Activated T-cell treated with anti-CD3 and anti-CD28 coated beads, Interleukin-2, amount 50 U/mL, for 4 hours (primary cell): Measurements from ENCODE around the gene GAPVD1. TPM values are rescaled to one million over a fixed set of nuclear protein-coding genes. Genes with fewer than 3 reads are reported as not detected.

ENCODE experiments used
- ATAC-seq, 2 donors: fragments of 200-7000 bp; cut with Tn5 transposase; one replicate each; pipeline ENCODE4 v1.10.0; 2021
- DNase-seq: peaks from one replicate; pipeline ENCODE4 v3.0.0-alpha.2; 2020
- H3K27me3 Mint-ChIP-seq: one replicate; pipeline ENCODE4 v1.8.0; 2021; ENCODE audit warnings: low read depth, mixed read lengths
- H3K36me3 Mint-ChIP-seq: one replicate; pipeline ENCODE4 v1.8.0; 2022; ENCODE audit warnings: mixed read lengths; ENCODE audit not compliant: insufficient read depth
- H3K4me1 Mint-ChIP-seq: one replicate; pipeline ENCODE4 v1.8.0; 2021; ENCODE audit warnings: low read depth, mixed read lengths
- H3K4me3 Mint-ChIP-seq: one replicate; pipeline ENCODE4 v1.8.0; 2021; ENCODE audit warnings: mild to moderate bottlenecking, moderate library complexity, mixed read lengths
- H3K9me3 Mint-ChIP-seq: one replicate; pipeline ENCODE4 v1.8.0; 2021; ENCODE audit warnings: mixed read lengths
- total RNA-seq, 3 donors: library from RNA; stranded (reverse); gene quantifications; one replicate each; pipeline ENCODE4 v1.2.1, GENCODE V29; 2021

Gene GAPVD1
- total RNA-seq, 3 donors from 2014 or later: 42.0 to 45.4 (median 45.1) TPM

DNA sequence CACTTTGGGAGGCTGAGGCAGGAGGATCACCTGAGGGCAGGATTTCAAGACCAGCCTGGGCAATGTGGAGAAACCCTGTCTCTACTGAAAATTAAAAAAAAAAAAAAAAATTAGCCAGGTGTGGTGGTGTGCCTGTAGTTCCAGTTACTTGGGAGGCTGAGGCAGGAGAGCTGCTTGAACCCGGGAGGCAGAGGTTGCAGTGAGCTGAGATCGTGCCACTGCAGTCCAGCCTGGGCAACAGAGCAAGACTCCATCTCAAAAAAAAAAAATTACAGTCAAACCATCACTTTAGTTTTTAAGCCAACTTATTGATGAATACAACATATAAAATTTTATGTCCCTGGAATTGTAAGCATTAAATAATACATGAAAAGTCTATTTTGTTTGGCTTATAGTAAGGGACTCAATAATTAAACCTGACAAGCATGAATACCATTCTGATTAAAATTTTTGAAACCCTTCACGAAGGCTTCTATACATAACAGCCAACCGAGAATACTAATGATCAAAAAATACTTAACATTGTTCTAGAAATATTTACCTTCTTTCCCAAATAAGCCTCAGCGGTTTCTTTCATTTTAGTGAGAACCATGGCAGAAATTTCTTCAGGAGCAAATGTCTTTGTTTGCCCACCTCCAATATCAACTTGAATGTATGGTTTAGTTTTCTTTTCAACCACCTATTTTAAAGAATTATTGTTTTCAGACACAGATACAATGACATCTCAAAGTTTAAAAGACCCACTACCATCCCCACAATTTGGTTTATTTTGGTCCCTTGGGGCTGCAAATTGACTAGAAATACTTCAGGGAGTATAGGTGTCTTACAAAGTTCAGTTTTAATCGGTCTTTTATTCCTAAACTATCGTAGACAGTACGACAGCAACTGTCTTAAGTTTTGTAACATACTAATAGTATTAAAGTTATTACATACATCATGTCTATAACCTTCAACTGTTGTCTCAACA, 21.7 kb upstream of the GAPVD1 start:
- peaks cover 56% of the 10 kb centered on the region for H3K4me1 Mint-ChIP-seq
- H3K36me3 Mint-ChIP-seq: peaks cover 55% of the 10 kb centered on the region
- ATAC-seq: no peak
- DNase-seq: no peak
- no peaks in the 10 kb centered on the region for H3K9me3 Mint-ChIP-seq
- H3K27me3 Mint-ChIP-seq: no peaks in the 10 kb centered on the region
- peak overlapping the region; percentile 99 for H3K4me3 Mint-ChIP-seq

DNA sequence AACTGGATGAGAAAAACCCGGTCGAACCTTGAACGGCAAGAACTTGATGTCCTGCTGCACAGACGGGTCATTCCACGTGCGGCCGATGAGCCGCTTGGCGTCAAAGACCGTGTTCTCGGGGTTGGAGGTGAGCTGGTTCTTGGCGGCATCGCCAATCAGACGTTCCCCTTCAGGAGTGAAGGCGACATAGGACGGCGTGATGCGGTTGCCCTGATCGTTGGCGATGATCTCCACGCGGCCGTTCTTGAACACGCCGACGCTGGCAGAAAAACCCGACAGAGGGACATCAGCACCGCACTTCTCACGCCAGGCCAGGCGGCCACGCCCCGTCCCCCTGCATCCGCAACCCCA, 21.0 kb upstream of the GAPVD1 start:
- Mint-ChIP-seq H3K9me3 (no peaks in the 10 kb centered on the region), H3K27me3 (no peaks in the 10 kb centered on the region), H3K4me3 (peak overlapping the region; percentile 99), H3K4me1 (peaks cover 49% of the 10 kb centered on the region), H3K36me3 (peaks cover 50% of the 10 kb centered on the region)
- DNase-seq (peak; percentile 20), ATAC-seq (peak; percentile 4 to 8)

DNA sequence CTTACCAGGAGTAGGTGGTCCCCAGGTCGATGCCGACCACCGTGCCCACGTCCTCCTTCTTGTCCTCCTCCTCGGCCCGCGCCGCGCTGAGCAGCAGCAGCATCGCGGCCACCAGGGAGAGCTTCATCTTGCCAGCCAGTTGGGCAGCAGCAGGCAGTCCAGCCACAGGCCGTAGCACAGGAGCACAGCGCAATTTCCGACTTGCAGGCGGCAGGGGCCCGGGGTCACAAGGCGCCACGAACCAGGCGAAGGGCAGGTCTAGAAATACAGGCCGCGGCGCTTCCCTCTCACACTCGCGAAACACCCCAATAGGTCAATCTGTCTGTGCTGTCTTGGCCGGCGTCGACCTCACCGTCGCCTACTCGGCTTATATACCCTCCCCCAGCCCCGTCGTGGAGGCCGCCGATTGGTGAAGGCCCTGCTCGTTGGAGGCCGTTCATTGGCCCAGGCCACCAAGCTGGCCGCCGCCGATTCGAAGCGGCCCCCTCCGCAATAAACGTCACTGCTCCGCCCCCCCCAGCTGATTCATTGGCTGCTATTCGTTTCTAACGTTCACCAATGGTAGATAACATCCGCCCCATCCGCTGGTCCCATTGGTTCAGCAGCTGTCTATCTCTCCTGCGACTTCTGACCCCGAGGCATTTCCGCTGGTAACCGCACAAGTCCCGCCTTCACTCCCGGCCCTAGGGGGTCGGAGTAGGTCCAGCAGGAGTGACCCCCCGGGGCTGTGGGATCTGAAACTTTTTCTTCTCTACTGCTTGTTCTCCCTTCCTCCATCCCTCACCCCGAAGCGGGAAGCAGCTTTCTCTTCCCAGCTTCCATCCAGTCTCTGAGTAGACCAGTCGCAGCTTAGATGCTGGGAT, 20.4 kb upstream of the GAPVD1 start, which contains the start of gene HSPA5:
Gene HSPA5, minus strand, starts transcription at position 344 of the 863 bp plus-strand sequence. Its CDS starts 217 bp downstream, at position 127.
- H3K9me3 Mint-ChIP-seq: no peaks in the 10 kb centered on the region
- H3K4me3 Mint-ChIP-seq: peak within 1 kb of the TSS; percentile 99
- peak; percentile 92 to 94 for ATAC-seq
- peak; percentile 100 for DNase-seq
- H3K36me3 Mint-ChIP-seq: peaks cover 45% of the 10 kb centered on the region
- H3K27me3 Mint-ChIP-seq: no peaks in the 10 kb centered on the region
- H3K4me1 Mint-ChIP-seq: peaks cover 43% of the 10 kb centered on the region

DNA sequence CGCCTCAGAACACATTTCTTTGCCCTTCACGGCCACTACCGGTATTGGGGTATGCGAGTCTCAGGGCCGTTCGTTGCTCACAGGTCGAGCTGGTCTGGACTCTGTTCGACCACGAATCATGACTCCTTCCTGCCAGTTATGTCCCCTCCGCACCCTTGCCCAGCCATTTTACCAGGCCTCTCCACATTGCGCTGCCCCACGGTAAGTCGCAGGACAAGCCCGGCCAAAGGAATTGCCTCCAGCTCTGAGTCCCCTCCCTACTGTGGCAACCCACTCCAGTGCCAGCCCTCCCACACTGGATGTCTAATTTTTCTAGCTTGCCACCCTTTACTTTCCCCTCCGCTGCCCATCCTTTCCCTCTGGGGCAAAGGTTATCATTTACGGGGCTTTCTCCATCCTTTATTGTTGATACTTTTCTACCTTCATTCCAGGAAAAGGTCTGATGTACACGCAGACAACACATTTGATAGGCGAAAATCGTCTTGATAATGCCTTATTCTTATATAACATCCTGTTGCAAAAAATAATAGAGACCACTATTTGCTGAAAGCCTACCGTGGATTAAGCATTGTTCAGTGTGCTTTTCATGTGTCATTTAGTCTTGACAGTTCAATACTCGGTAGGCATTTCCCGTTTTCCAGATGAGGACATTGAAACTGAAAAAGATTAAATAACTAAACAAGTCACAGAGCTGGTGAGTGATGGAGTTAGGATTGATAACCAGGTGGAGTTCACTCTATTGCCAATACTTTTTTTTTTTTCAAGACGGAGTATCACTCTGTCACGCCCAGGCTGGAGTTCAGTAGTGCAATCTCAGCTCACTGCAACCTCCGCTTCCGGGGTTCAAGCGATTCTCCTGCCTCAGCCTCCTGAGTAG, 19.5 kb upstream of the GAPVD1 start:
- ATAC-seq: peak; percentile 2 to 3
- peaks cover 36% of the 10 kb centered on the region for H3K36me3 Mint-ChIP-seq
- H3K27me3 Mint-ChIP-seq: no peaks in the 10 kb centered on the region
- H3K4me3 Mint-ChIP-seq: peak overlapping the region; percentile 99
- peaks cover 34% of the 10 kb centered on the region for H3K4me1 Mint-ChIP-seq
- no peaks in the 10 kb centered on the region for H3K9me3 Mint-ChIP-seq
- DNase-seq: peak; percentile 16

DNA sequence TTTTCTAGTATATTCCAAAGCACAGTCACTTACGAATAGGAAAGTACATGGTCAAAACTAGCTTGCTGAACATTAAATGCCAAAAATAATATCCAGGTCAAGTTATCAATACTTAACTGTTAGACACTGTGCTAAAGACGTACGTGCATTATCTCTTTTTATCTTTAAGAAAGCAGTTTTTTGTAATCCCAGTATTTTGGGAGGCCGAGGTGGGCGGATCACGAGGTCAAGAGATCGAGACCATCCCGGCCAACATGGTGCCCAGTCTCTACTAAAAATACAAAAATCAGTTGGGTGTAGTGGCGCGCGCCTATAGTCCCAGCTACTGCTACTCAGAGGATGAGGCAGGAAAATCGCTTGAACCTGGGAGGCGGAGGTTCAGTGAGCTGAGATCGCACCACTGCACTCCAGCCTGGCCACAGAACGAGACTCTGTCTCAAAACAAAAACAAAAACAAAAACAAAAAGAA, 17.8 kb upstream of the GAPVD1 start:
- no peak for DNase-seq
- H3K27me3 Mint-ChIP-seq: no peaks in the 10 kb centered on the region
- peaks cover 24% of the 10 kb centered on the region for H3K36me3 Mint-ChIP-seq
- H3K9me3 Mint-ChIP-seq: no peaks in the 10 kb centered on the region
- ATAC-seq: no peak
- no peak overlapping the region for H3K4me3 Mint-ChIP-seq
- peaks cover 18% of the 10 kb centered on the region for H3K4me1 Mint-ChIP-seq

DNA sequence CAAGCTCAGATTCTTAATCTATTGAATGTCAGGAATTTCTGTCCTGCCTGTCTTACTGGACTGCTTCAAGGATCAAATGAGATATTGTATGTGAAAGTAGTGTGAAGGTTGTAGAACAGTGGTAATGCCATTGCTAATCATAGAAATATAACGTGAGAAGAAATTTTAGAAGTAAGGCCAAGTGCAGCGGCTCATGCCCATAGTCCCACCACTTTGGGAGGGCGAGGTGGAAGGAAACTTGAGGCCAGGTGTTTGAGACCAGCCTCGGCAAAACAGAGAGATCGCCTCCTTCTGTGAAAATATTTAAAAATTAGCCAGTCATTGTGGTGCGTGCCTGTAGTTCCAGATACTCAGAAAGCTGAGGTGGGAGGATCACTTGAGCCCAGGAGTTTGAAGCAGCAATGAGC, 15.4 kb upstream of the GAPVD1 start:
- Mint-ChIP-seq H3K27me3 (no peaks in the 10 kb centered on the region), H3K4me3 (no peak overlapping the region), H3K9me3 (no peaks in the 10 kb centered on the region), H3K4me1 (peaks cover 13% of the 10 kb centered on the region), H3K36me3 (peaks cover 3% of the 10 kb centered on the region)
- ATAC-seq: no peak
- DNase-seq: no peak

DNA sequence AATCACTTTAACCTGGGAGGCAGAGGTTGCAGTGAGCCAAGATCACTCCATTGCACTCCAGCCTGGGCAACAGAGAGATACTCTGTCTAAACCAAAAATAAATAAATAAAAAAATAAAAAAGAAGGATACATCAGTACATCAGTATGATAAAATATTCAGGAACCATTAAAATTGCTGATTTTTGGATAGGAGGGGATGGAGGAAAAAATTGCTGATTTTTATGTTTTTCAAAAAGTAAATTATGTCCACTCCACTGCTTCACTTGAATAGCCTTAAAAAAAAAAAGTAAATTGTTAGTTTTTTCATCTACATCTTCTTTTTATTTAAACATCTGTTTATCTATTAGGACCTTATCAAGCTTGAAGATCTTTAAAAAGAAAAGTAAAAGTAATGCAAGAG, 7.4 kb upstream of the GAPVD1 start:
- DNase-seq (no peak), ATAC-seq (no peak)
- Mint-ChIP-seq H3K4me3 (no peak overlapping the region), H3K36me3 (no peaks in the 10 kb centered on the region), H3K27me3 (no peaks in the 10 kb centered on the region), H3K4me1 (no peaks in the 10 kb centered on the region), H3K9me3 (no peaks in the 10 kb centered on the region)

DNA sequence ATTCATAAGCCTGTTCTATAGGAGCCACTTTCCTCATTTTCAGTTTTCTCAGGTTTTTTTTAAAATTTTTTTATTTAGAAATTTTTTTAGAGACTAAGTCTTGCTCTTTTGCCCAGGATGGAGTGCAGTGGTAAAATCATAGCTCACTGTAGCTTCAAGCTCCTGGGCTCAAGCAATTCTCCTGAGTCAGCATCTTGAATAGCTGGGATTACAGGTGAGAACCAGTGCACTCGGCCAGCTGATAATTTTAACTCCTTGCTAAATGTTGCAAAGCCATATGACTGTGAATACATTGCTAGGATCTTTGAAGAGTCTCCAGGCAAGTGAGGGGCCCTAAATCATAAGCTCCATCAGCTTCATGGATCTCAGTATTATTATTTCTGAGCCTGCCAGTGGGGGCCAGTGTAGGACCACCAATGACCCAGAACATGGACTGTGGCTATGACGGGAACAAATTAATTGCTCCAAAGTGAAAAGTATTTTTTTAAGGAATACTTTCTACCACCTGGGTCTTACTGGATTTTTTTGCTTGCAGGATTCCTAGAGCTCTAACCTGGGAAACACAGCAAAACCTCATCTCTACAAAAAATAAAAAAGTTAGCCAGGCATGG, 5.7 kb upstream of the GAPVD1 start:
- ATAC-seq (no peak), DNase-seq (no peak)
- peaks cover 1% of the 10 kb centered on the region for H3K4me1 Mint-ChIP-seq
- H3K36me3 Mint-ChIP-seq: no peaks in the 10 kb centered on the region
- no peaks in the 10 kb centered on the region for H3K9me3 Mint-ChIP-seq
- H3K27me3 Mint-ChIP-seq: no peaks in the 10 kb centered on the region
- H3K4me3 Mint-ChIP-seq: no peak overlapping the region

DNA sequence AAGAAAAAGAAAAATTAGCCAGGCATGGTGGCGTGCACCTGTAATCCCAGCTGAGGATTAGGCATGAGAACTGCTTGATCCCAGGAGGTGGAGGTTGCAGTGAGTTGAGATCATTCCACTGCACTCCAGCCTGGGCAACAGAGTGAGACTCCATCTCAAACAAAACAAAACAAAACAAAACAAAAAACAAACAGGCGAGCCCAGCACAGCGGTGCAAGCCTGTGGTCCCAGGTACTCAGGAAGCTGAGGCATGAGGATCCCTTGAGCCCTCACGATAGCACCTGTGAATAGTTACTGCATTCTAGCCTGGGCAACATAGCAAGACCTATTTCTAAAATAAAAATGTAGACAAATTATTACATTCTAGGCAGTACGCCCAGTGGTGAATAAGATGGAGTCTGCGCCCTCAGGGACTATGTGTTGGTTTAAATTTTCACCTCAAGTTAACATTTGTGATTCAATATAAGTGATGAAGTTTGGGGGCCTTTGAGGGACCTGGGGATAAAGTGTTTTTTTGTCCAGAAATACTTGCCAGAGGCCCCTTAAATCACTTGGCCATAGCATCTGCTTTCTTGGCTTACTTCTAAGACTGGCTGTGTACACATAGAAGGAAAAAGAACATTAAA, 3.4 kb upstream of the GAPVD1 start:
- H3K4me3 Mint-ChIP-seq: no peak overlapping the region
- no peaks in the 10 kb centered on the region for H3K9me3 Mint-ChIP-seq
- no peaks in the 10 kb centered on the region for H3K27me3 Mint-ChIP-seq

DNA sequence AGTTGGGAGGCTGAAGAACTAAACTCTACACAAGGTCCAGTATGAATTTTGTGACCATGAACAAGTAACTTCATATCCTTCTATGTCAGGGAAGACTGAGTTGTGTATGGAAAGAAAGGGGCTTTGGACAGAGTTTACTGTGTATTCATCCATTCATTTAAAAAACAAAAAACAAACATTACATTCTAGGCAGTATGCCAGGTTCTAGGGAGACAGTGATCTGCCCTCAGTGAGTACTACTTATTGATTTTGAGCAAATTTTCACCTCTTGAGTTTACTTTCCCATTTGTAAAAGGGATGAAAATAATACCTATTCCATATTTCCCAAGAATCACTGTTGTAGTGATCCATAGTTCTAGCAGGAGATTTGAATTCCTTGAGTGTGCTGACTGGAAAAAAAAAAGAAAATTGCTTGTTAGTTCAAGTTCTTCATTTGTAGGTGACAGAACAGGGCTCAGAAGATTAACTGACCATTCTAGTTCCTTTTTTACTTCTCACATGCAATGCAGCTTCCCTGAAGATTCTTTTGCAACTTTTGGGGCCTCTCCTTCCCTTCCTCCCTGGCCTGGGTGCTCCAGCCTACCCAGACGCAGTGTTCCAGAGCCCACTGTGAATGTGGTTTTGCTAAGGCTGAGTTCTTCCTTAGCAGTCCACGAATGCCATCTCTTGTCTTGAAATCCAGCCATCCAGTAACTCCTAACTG, 2.6 kb upstream of the GAPVD1 start:
- no peak overlapping the region for H3K4me3 Mint-ChIP-seq
- peaks cover 2% of the 10 kb centered on the region for H3K36me3 Mint-ChIP-seq

More for the DNA sequence above, 3.4 kb upstream of the GAPVD1 start:
- ATAC-seq (no peak), DNase-seq (no peak)
- Mint-ChIP-seq H3K4me1 (peaks cover 13% of the 10 kb centered on the region), H3K36me3 (no peaks in the 10 kb centered on the region)

DNA sequence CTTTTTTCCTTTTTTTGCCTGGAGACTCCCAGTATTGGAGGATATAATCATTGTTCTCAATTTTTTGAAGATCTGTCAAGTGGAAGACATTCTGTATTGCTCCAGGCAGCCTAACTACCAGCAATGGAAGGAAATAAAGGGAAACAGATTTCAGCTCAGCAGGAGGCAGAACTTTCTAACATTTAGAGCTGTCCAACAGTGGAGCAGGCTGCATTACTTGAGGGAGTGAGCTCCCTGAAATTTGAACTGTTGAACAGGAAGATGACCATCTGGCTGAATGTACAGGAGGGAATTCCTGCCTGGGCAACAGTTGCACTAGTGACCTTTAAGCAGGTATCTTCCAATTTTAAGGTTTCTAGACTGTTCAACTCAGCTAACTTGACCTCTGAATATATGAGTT, 1.1 kb upstream of the GAPVD1 start:
- Mint-ChIP-seq H3K4me3 (peak overlapping the region; percentile 99), H3K9me3 (no peaks in the 10 kb centered on the region), H3K36me3 (peaks cover 10% of the 10 kb centered on the region), H3K4me1 (peaks cover 32% of the 10 kb centered on the region), H3K27me3 (no peaks in the 10 kb centered on the region)
- ATAC-seq: no peak
- no peak for DNase-seq

More for the DNA sequence above, 2.6 kb upstream of the GAPVD1 start:
- no peak for ATAC-seq
- Mint-ChIP-seq H3K4me1 (peaks cover 20% of the 10 kb centered on the region), H3K9me3 (no peaks in the 10 kb centered on the region), H3K27me3 (no peaks in the 10 kb centered on the region)
- no peak for DNase-seq

DNA sequence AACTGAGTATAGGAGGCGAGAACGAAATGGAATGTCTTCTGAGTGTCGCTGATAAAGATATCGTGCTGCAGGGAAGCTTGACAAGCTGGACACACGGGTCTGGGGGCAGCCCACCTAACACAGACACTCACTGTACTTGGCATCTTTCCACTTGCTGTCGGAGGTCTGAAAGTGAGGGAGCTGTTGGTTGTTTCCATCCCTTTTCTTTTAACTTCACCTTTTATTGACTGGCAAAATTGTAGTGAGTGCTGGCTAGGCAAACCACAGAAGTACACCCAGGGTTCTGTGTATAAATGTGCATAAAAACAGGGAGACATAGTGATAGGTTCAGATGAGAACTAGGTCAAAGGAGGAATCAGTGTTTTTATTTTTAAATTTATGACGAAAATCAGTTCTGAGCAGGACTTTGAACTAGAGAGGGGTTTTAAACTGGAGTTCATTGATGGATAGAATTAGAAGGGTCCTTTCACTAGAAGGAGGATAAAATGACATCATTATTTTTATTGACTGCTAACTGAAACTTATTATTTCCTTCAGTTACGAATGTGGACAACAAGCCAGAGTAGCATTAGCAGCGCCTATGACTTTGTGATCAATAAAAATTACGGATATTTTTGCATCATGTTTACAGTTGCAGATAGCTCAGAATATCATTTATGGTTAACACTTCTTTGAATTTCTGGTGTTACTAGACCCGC, 817 bp downstream of the GAPVD1 start:
- Mint-ChIP-seq H3K36me3 (peaks cover 16% of the 10 kb centered on the region), H3K4me3 (peak overlapping the region; percentile 99), H3K27me3 (no peaks in the 10 kb centered on the region), H3K4me1 (peaks cover 32% of the 10 kb centered on the region), H3K9me3 (no peaks in the 10 kb centered on the region)
- ATAC-seq (no peak), DNase-seq (no peak)
